K562 (cell line): ENCODE results near the gene GPR50. TPM values are rescaled to one million over a fixed set of nuclear protein-coding genes. Genes with fewer than 3 reads are reported as not detected.

Experiments
- ATAC-seq: fragments of 200-7000 bp; cut with Tn5 transposase; 3 replicates; pipeline ENCODE4 v1.9.1; 2020; ENCODE audit warnings: moderate library complexity
- BruUV-seq: library from RNA; stranded (reverse); fragments of 400-500 nt; replicated peaks from 2 replicates; lab custom pipeline; 2021; lab: Mats Ljungman, UMichigan
- CTCF ChIA-PET: fragments of 300-600 bp; formaldehyde crosslinking; extraction: SDS; loops from one replicate; lab custom pipeline; 2021; ENCODE audit warnings: low intra/inter-chr PET ratio; lab: Yijun Ruan, JAX
- POLR2A ChIA-PET: fragments of 300-600, 350-650 bp; sonication (Branson Sonifier 250); formaldehyde crosslinking; extraction: SDS; loops from one replicate; lab custom pipeline; 2021; ENCODE audit warnings: antibody characterized with exemption, inconsistent platforms; lab: Yijun Ruan, JAX
- DNase-seq, 4 experiments: peaks; one replicate each; pipeline versions ENCODE4 v3.0.0 to v3.0.0-alpha.2; 2011 to 2018; ENCODE audit warnings: low spot score in 3 of 4, mixed read lengths in 3 of 4; ENCODE audit errors: extremely low read depth in 1 of 4
- FAIRE-seq: peaks from 2 replicates; lab custom pipeline; 2011; peaks lifted over from hg19 to GRCh38; lab: Jason Lieb, UNC
- H2AFZ ChIP-seq: 2 replicates; pipeline ENCODE4 v1.6.0; 2011; ENCODE audit warnings: low read depth, low read length, control low read depth, inconsistent platforms
- H3K27ac ChIP-seq: fragments of 200-600 bp; 3 replicates; pipeline ENCODE4 v1.8.0; 2011; ENCODE audit warnings: low read depth, mild to moderate bottlenecking, control low read depth, inconsistent platforms, low read length, moderate library complexity, mixed read lengths; ENCODE audit errors: extremely low read depth
- H3K27me3 ChIP-seq, 2 experiments: fragments of 300-600 bp in 1 of 2; 2 replicates in 1 of 2; 3 replicates in 1 of 2; pipeline versions ENCODE4 v1.6.0 to v1.8.0; 2011; ENCODE audit warnings: inconsistent platforms in 2 of 2, low read length in 2 of 2, mild to moderate bottlenecking in 1 of 2, mixed read lengths in 1 of 2, moderate library complexity in 1 of 2; ENCODE audit not compliant: control insufficient read depth in 2 of 2, insufficient read depth in 2 of 2
- H3K36me3 ChIP-seq: fragments of 300-600 bp; 3 replicates; pipeline ENCODE4 v1.8.0; 2011; ENCODE audit warnings: mild to moderate bottlenecking, low read length, inconsistent platforms; ENCODE audit not compliant: control insufficient read depth, insufficient read depth
- H3K4me1 ChIP-seq, 2 experiments: fragments of 200-600 bp in 1 of 2; replicated peaks in 1 of 2; 2 replicates in 1 of 2; 3 replicates in 1 of 2; pipeline versions ENCODE4 v1.5.1 to v1.8.0; 2011; ENCODE audit warnings: inconsistent platforms in 2 of 2, low read length in 2 of 2, mild to moderate bottlenecking in 1 of 2, mixed read lengths in 1 of 2, moderate library complexity in 1 of 2; ENCODE audit not compliant: control insufficient read depth in 2 of 2, insufficient read depth in 2 of 2
- H3K4me2 ChIP-seq: 2 replicates; pipeline ENCODE4 v1.6.1; 2011; ENCODE audit warnings: low read length, control low read depth, inconsistent platforms, mixed read lengths; ENCODE audit not compliant: insufficient read depth
- H3K4me3 ChIP-seq: fragments of 200-600 bp; sonication (generic), shearing (Covaris generic); 2 replicates; pipeline ENCODE4 v1.5.1; 2016; ENCODE audit warnings: control low read depth, inconsistent platforms
- H3K79me2 ChIP-seq: fragments of 200-600 bp; 3 replicates; pipeline ENCODE4 v1.8.0; 2011; ENCODE audit warnings: low read length, inconsistent platforms; ENCODE audit not compliant: control insufficient read depth, insufficient read depth
- H3K9ac ChIP-seq, 2 experiments: 2 replicates each; pipeline versions ENCODE4 v1.6.0 to v1.6.1; 2011; ENCODE audit warnings: low read depth in 2 of 2, low read length in 2 of 2, control low read depth in 1 of 2, inconsistent platforms in 1 of 2, mild to moderate bottlenecking in 1 of 2, mixed read lengths in 1 of 2; ENCODE audit not compliant: insufficient read depth in 1 of 2
- H3K9me1 ChIP-seq: one replicate; pipeline ENCODE4 v1.6.0; 2011; ENCODE audit warnings: inconsistent platforms, mild to moderate bottlenecking, low read length, moderate library complexity; ENCODE audit not compliant: control insufficient read depth, insufficient read depth
- H3K9me3 ChIP-seq: replicated peaks from 2 replicates; pipeline ENCODE4 v1.5.1; 2011; ENCODE audit warnings: low read depth, low read length, inconsistent platforms; ENCODE audit not compliant: control insufficient read depth, insufficient read depth
- H4K20me1 ChIP-seq: replicated peaks from 2 replicates; pipeline ENCODE4 v1.6.1; 2011; ENCODE audit warnings: low read length, inconsistent platforms, mixed read lengths; ENCODE audit not compliant: control insufficient read depth, insufficient read depth
- KLF10 ChIP-seq: fragments of 250-450 bp; sonication (Bioruptor Pico); IDR thresholded peaks from 2 replicates; pipeline ENCODE4 v1.6.1; 2021; ENCODE audit warnings: matching md5 sums
- LCOR ChIP-seq: sonication (generic); formaldehyde crosslinking; IDR thresholded peaks from 2 replicates; pipeline ENCODE4 v1.8.0; 2022; ENCODE audit warnings: mild to moderate bottlenecking, missing genetic modification reagents
- POU5F1 ChIP-seq: fragments of 150-350 bp; IDR thresholded peaks from 2 replicates; pipeline ENCODE4 v1.6.1; 2014; ENCODE audit warnings: borderline replicate concordance, low read length, low read depth, mild to moderate bottlenecking; ENCODE audit not compliant: partially characterized antibody
- RHOXF2B ChIP-seq: fragments of 250-450 bp; sonication (Bioruptor Pico); conservative IDR thresholded peaks from 2 replicates; pipeline ENCODE4 v1.5.1; 2021
- SAFB ChIP-seq: fragments of 200-400 bp; formaldehyde crosslinking; IDR thresholded peaks from 2 replicates; pipeline ENCODE4 v1.6.1; 2017; ENCODE audit warnings: low read depth, low read length, borderline replicate concordance
- SRSF1 ChIP-seq: fragments of 200-400 bp; formaldehyde crosslinking; IDR thresholded peaks from 2 replicates; pipeline ENCODE4 v1.6.1; 2017; ENCODE audit warnings: mild to moderate bottlenecking, low read depth, low read length, moderate library complexity
- XRCC3 ChIP-seq: fragments of 450-650 bp; IDR thresholded peaks from 2 replicates; pipeline ENCODE4 v1.6.1; 2017; ENCODE audit warnings: mild to moderate bottlenecking, moderate library complexity
- ZNF232 ChIP-seq: sonication (generic); formaldehyde crosslinking; IDR thresholded peaks from 2 replicates; pipeline ENCODE4 v1.8.0; 2022; ENCODE audit warnings: mild to moderate bottlenecking, missing genetic modification reagents
- ZNF347 ChIP-seq: fragments of 450-650 bp; formaldehyde crosslinking; IDR thresholded peaks from 2 replicates; pipeline ENCODE4 v1.4.0; 2020; ENCODE audit warnings: low read depth, mild to moderate bottlenecking, moderate library complexity
- WGBS: fragments of 100-300 bp; shearing (Covaris generic); methylation state at CpG from one replicate; pipeline ENCODE4 v1.1.6; 2016; ENCODE audit warnings: low coverage, mixed read lengths; ENCODE audit not compliant: insufficient coverage; ENCODE audit errors: missing lambda C conversion rate; 5-methylcytosine and 5-hydroxymethylcytosine counted together
- in situ Hi-C: fragments of 300-500 bp; cut with MboI; formaldehyde crosslinking; loops from 4 replicates; pipeline ENCODE4 v1.15.0; 2018; ENCODE audit warnings: inconsistent platforms, mixed read lengths
- intact Hi-C: fragments of 100-400 bp; cut with micrococcal nuclease; formaldehyde crosslinking; loops from 2 replicates; pipeline ENCODE4 v1.14.2; 2022
- polyA plus RNA-seq, 8 experiments: library from polyadenylated mRNA; depleted of rRNA in 4 of 8; stranded (reverse) in 5 of 8; unstranded in 3 of 8; fragments of >200 nt; fragmentation: Nextera tagmentation in 2 of 8; fragmentation: Illumina TruSeq in 1 of 8; extraction: Ambion mirVana in 2 of 8; extraction: Trizol in 1 of 8; gene quantifications; 2 replicates each; pipeline versions ENCODE4 v1.2.1 to v1.2.3, GENCODE V29; 2011 to 2014; ENCODE audit warnings: inconsistent platforms in 1 of 8, missing spikeins in 1 of 8
- total RNA-seq, 7 experiments: library from RNA; depleted of rRNA in 6 of 7; stranded (reverse); fragments of >200 nt in 6 of 7; fragmentation: Illumina TruSeq in 2 of 7; extraction: Trizol in 2 of 7; gene quantifications; 2 replicates each; pipeline versions ENCODE4 v1.2.1 to v1.2.3, GENCODE V29; 2011 to 2021; ENCODE audit warnings: low replicate concordance in 1 of 7
- TF ChIP-seq, protein P1 (sequence below): fragments of 450-650 bp; conservative IDR thresholded peaks from 2 replicates; pipeline ENCODE4 v1.6.1; 2016; ENCODE audit warnings: missing genetic modification characterization, low read depth, mild to moderate bottlenecking, missing compliant biosample characterization, moderate library complexity
- TF ChIP-seq, protein P2 (sequence below): fragments of 250-450 bp; sonication (Bioruptor Pico); IDR thresholded peaks from 2 replicates; pipeline ENCODE4 v1.4.0; 2020; ENCODE audit warnings: mild to moderate bottlenecking, moderate library complexity, borderline replicate concordance

Gene GPR50
- total and polyA plus RNA-seq, 9 of the 15 experiments (the other 6 are each of a cell fraction or from before 2014, with no cell fraction given) = 0.03 TPM; not detected in 8

GRCh38 chrX:151169783-151170182, 6.6 kb upstream of the GPR50 start:
- POLR2A ChIA-PET = no interaction called here
- H3K27ac ChIP-seq = no peak overlapping the region
- DNase-seq (no peak), ATAC-seq (no peak), FAIRE-seq (no peak)
- peaks cover 0 to 7% of the 10 kb centered on the region in 2 experiments; a peak in 2 of 5 replicates for H3K27me3 ChIP-seq
- H3K4me3 ChIP-seq = no peak overlapping the region
- no peaks in the 10 kb centered on the region for H4K20me1 ChIP-seq
- H3K79me2 ChIP-seq = no peaks in the 10 kb centered on the region
- CTCF ChIA-PET = no interaction called here
- H3K36me3 ChIP-seq = no peaks in the 10 kb centered on the region
- in situ Hi-C loops (loop anchor here (25.0 kb wide), 2 partner anchors 193 to 318 kb away; no protein-coding TSS in a partner anchor), intact Hi-C loops (no loop called here)
- TF ChIP-seq, protein P1, sequence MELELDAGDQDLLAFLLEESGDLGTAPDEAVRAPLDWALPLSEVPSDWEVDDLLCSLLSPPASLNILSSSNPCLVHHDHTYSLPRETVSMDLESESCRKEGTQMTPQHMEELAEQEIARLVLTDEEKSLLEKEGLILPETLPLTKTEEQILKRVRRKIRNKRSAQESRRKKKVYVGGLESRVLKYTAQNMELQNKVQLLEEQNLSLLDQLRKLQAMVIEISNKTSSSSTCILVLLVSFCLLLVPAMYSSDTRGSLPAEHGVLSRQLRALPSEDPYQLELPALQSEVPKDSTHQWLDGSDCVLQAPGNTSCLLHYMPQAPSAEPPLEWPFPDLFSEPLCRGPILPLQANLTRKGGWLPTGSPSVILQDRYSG = no peak
- TF ChIP-seq ZNF232 = no peak
- TF ChIP-seq, protein P2, sequence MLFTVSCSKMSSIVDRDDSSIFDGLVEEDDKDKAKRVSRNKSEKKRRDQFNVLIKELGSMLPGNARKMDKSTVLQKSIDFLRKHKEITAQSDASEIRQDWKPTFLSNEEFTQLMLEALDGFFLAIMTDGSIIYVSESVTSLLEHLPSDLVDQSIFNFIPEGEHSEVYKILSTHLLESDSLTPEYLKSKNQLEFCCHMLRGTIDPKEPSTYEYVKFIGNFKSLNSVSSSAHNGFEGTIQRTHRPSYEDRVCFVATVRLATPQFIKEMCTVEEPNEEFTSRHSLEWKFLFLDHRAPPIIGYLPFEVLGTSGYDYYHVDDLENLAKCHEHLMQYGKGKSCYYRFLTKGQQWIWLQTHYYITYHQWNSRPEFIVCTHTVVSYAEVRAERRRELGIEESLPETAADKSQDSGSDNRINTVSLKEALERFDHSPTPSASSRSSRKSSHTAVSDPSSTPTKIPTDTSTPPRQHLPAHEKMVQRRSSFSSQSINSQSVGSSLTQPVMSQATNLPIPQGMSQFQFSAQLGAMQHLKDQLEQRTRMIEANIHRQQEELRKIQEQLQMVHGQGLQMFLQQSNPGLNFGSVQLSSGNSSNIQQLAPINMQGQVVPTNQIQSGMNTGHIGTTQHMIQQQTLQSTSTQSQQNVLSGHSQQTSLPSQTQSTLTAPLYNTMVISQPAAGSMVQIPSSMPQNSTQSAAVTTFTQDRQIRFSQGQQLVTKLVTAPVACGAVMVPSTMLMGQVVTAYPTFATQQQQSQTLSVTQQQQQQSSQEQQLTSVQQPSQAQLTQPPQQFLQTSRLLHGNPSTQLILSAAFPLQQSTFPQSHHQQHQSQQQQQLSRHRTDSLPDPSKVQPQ = no peak
- no peak for TF ChIP-seq SAFB
- TF ChIP-seq RHOXF2B = no peak
- TF ChIP-seq ZNF347 (CRISPR knock-in tag) = no peak
- TF ChIP-seq POU5F1 = no peak
- TF ChIP-seq LCOR (CRISPR knock-in tag) = no peak
- no peak for TF ChIP-seq KLF10 (CRISPR knock-in tag)
- TF ChIP-seq SRSF1 = no peak
- no peak for TF ChIP-seq XRCC3
- H3K4me2 ChIP-seq = no peak overlapping the region
- no peaks in the 10 kb centered on the region for H3K4me1 ChIP-seq
- no peaks in the 10 kb centered on the region for H3K9me1 ChIP-seq
- no peaks in the 10 kb centered on the region for H3K9me3 ChIP-seq
- H3K9ac ChIP-seq = no peak overlapping the region
- no TSS peak for BruUV-seq
- WGBS = 0% methylated on average over 1 of the region's 1 CpG
- H2AFZ ChIP-seq = no peak overlapping the region
